Pancreas (tissue), 10 donors: Measurements from ENCODE around the gene KIAA1614. TPM values are rescaled to one million over a fixed set of nuclear protein-coding genes. Genes with fewer than 3 reads are reported as not detected.
A peak's percentile ranks its signal among the peaks of the same experiment; 100 is the strongest.

Experiments used
- ATAC-seq, 4 donors: fragments of 200-7000 bp; cut with Tn5 transposase; one replicate each; pipeline versions ENCODE4 v1.8.0 to v1.9.1; 2020; ENCODE audit warnings: mild to moderate bottlenecking in 4 of 4, moderate library complexity in 4 of 4
- DNase-seq, 6 donors: peaks; one replicate each; pipeline ENCODE4 v3.0.0-alpha.2; 2020
- FAIRE-seq: peaks from 2 replicates; lab custom pipeline; 2012; peaks lifted over from hg19 to GRCh38; lab: Jason Lieb, UNC
- H3K27ac ChIP-seq, 4 donors: fragments of 200-600 bp; sonication (generic); 1 replicate in 3 of 4; 2 replicates in 1 of 4; pipeline versions ENCODE4 v1.5.0 to v1.8.0; 2020
- H3K27me3 ChIP-seq, 4 donors: fragments of 200-600 bp; one replicate each; pipeline ENCODE4 v1.8.0; 2021
- H3K36me3 ChIP-seq, 3 donors: fragments of 200-600 bp; sonication (generic) in 1 of 3; one replicate each; pipeline versions ENCODE4 v1.5.0 to v1.8.0; 2020 to 2021
- H3K4me1 ChIP-seq, 3 donors: fragments of 200-600 bp; one replicate each; pipeline ENCODE4 v1.8.0; 2021
- H3K4me3 ChIP-seq, 4 donors: fragments of 200-600 bp; sonication (generic) in 2 of 4; one replicate each; pipeline versions ENCODE4 v1.5.0 to v1.8.0; 2020 to 2021
- H3K9me3 ChIP-seq, 4 donors: fragments of 200-600 bp; one replicate each; pipeline ENCODE4 v1.8.0; 2021
- WGBS, 2 donors: extraction: QIAGEN DNeasy Blood & Tissue Kit; methylation state at CpG; one replicate each; pipeline ENCODE4 v1.1.7; 2013; 5-methylcytosine and 5-hydroxymethylcytosine counted together
- intact Hi-C, 3 donors: fragments of 100-400 bp; cut with DNase I; formaldehyde crosslinking; loops; one replicate each; pipeline versions ENCODE4 v1.11.1 to v1.14.2; 2022
- polyA plus RNA-seq, 2 donors: library from polyadenylated mRNA; stranded (reverse); fragments of 200-250 nt; gene quantifications; one replicate each; pipeline ENCODE4 v1.2.3, GENCODE V29; 2013
- total RNA-seq, 6 donors: library from RNA; stranded (reverse); fragmentation: NEBNext Ultra II Directional in 4 of 6; extraction: Animal tissue kit (Norgen Biotek cat#: 25700) in 4 of 6; gene quantifications; one replicate each; pipeline versions ENCODE4 v1.2.1 to v1.2.4, GENCODE V29; 2021 to 2023
- TF ChIP-seq, protein P1 (sequence below), 4 donors: fragments of 200-600 bp; sonication (generic) in 3 of 4; IDR thresholded peaks; one replicate each; pipeline versions ENCODE4 v1.5.0 to v1.8.0; 2021; ENCODE audit warnings: antibody characterized with exemption in 4 of 4
- donor health status: healthy with polysubstance abuse.
- donor health status: DM: no; HTN: no; CAD: no; lungs with moderate emphysema.
- donor health status: DM: no; HTN: no; CAD: no.
- donor health status: control.
- donor health status: control.
- donor health status: Bipolar disorder and iron deficiency.
- donor health status: DM: yes; HTN: yes; CAD: no.
- donor health status: DM: no; HTN: no; CAD: no.
- donor health status: DM: no; HTN: no; CAD: no.
- donor health status: DM: yes; HTN: yes; CAD: no.

Gene KIAA1614
- total and polyA plus RNA-seq, 8 donors, result 0.32 to 3.3 (median 1.5) TPM

GRCh38 chr1:180892272-180892671 is 20.4 kb upstream of the KIAA1614 start:
- intact Hi-C loops, result no loop called here
- TF ChIP-seq, protein P1, sequence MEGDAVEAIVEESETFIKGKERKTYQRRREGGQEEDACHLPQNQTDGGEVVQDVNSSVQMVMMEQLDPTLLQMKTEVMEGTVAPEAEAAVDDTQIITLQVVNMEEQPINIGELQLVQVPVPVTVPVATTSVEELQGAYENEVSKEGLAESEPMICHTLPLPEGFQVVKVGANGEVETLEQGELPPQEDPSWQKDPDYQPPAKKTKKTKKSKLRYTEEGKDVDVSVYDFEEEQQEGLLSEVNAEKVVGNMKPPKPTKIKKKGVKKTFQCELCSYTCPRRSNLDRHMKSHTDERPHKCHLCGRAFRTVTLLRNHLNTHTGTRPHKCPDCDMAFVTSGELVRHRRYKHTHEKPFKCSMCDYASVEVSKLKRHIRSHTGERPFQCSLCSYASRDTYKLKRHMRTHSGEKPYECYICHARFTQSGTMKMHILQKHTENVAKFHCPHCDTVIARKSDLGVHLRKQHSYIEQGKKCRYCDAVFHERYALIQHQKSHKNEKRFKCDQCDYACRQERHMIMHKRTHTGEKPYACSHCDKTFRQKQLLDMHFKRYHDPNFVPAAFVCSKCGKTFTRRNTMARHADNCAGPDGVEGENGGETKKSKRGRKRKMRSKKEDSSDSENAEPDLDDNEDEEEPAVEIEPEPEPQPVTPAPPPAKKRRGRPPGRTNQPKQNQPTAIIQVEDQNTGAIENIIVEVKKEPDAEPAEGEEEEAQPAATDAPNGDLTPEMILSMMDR (IDR thresholded peaks at IDR 0.05), result no peak
- no peaks in the 10 kb centered on the region for H3K4me1 ChIP-seq
- no peaks in the 10 kb centered on the region for H3K9me3 ChIP-seq
- H3K27ac ChIP-seq, result no peak overlapping the region
- ATAC-seq (no peak), FAIRE-seq (no peak), DNase-seq (no peak)
- no peaks in the 10 kb centered on the region for H3K36me3 ChIP-seq
- H3K27me3 ChIP-seq, result no peaks in the 10 kb centered on the region
- H3K4me3 ChIP-seq, result no peak overlapping the region
- WGBS, 2 donors, result 84 to 85% methylated on average over 5 of the region's 5 CpGs

- Histone ChIP-seq H3K4me3 (no peak overlapping the region), H3K36me3 (no peaks in the 10 kb centered on the region), H3K4me1 (no peaks in the 10 kb centered on the region), H3K27ac (no peak overlapping the region), H3K9me3 (no peaks in the 10 kb centered on the region), H3K27me3 (no peaks in the 10 kb centered on the region)
- TF ChIP-seq, protein P1 (IDR thresholded peaks at IDR 0.05), result no peak
- FAIRE-seq (no peak), ATAC-seq (no peak), DNase-seq (no peak)
- intact Hi-C loops, result no loop called here
- 90 to 91% methylated on average over 2 of the region's 2 CpGs for WGBS, 2 donors
Measured at GRCh38 chr1:180892675-180893074, 20.0 kb upstream of the KIAA1614 start.

GRCh38 chr1:180893614-180894013 is 19.1 kb upstream of the KIAA1614 start:
- no peak for ATAC-seq
- Histone ChIP-seq H3K4me3 (no peak overlapping the region), H3K36me3 (no peaks in the 10 kb centered on the region), H3K27me3 (no peaks in the 10 kb centered on the region), H3K4me1 (peaks cover 0 to 5% (median 0%) of the 10 kb centered on the region in 3 donors), H3K27ac (no peak overlapping the region), H3K9me3 (no peaks in the 10 kb centered on the region)
- 89 to 90% methylated on average over 3 of the region's 3 CpGs for WGBS, 2 donors
- intact Hi-C loops, result no loop called here
- DNase-seq, result no peak
- TF ChIP-seq, protein P1 (IDR thresholded peaks at IDR 0.05), result no peak
- no peak for FAIRE-seq

GRCh38 chr1:180896161-180896560 is 16.5 kb upstream of the KIAA1614 start:
- TF ChIP-seq, protein P1 (IDR thresholded peaks at IDR 0.05), result no peak
- H3K4me1 ChIP-seq, result peaks cover 0 to 5% (median 0%) of the 10 kb centered on the region in 3 donors
- intact Hi-C loops, result no loop called here
- H3K27me3 ChIP-seq, result no peaks in the 10 kb centered on the region
- no peak overlapping the region for H3K4me3 ChIP-seq
- no peak for ATAC-seq
- no peak for FAIRE-seq
- H3K27ac ChIP-seq, result no peak overlapping the region
- WGBS, 2 donors, result 92 to 98% methylated on average over 3 of the region's 3 CpGs
- no peaks in the 10 kb centered on the region for H3K9me3 ChIP-seq
- no peaks in the 10 kb centered on the region for H3K36me3 ChIP-seq
- no peak for DNase-seq

GRCh38 chr1:180898441-180899219 is 14.1 kb upstream of the KIAA1614 start:
- Histone ChIP-seq H3K9me3 (no peaks in the 10 kb centered on the region), H3K4me1 (peaks cover 0 to 5% (median 0%) of the 10 kb centered on the region in 3 donors), H3K36me3 (no peaks in the 10 kb centered on the region), H3K27me3 (no peaks in the 10 kb centered on the region), H3K4me3 (no peak overlapping the region), H3K27ac (no peak overlapping the region)
- DNase-seq (peak in 1 of 6 donors; percentile 46), ATAC-seq (peak; percentile 60 to 77 (median 74)), FAIRE-seq (no peak)
- TF ChIP-seq, protein P1 (IDR thresholded peaks at IDR 0.05), result no peak
- intact Hi-C loops, result no loop called here
- 37 to 46% methylated on average over 5 of the region's 5 CpGs for WGBS, 2 donors
